Cardiac muscle cell (in vitro differentiated cells and primary cell): ENCODE results near the gene PRAMEF25. TPM values are rescaled to one million over a fixed set of nuclear protein-coding genes. Genes with fewer than 3 reads are reported as not detected.
"Not testable (repeated sequence)": the region's sequence is repeated elsewhere in the genome, so short reads cannot be mapped to it uniquely, and the experiment has no call there.

Experiments used
- DNase-seq, 2 donors: peaks; one replicate each; pipeline versions ENCODE4 v3.0.0 to v3.0.0-alpha.2; 2010 to 2017; ENCODE audit warnings: low read depth in 1 of 2, low spot score in 1 of 2
- H3K27ac ChIP-seq: fragments of 200-600 bp; sonication (generic); 2 replicates; pipeline ENCODE4 v1.5.1; 2016
- H3K27me3 ChIP-seq: fragments of 200-600 bp; sonication (generic); 2 replicates; pipeline ENCODE4 v1.6.0; 2016; ENCODE audit warnings: control low read depth
- H3K36me3 ChIP-seq: fragments of 200-600 bp; sonication (generic); 2 replicates; pipeline ENCODE4 v1.5.1; 2016; ENCODE audit warnings: control low read depth
- H3K4me1 ChIP-seq: fragments of 200-600 bp; sonication (generic); 2 replicates; pipeline ENCODE4 v1.8.1; 2017; ENCODE audit warnings: low read depth, mild to moderate bottlenecking, mixed run types
- H3K4me3 ChIP-seq: fragments of 200-600 bp; sonication (generic); 2 replicates; pipeline ENCODE4 v1.5.1; 2016; ENCODE audit warnings: mild to moderate bottlenecking
- H3K9me3 ChIP-seq: fragments of 200-600 bp; sonication (generic); 2 replicates; pipeline ENCODE4 v1.5.1; 2017; ENCODE audit warnings: low read depth, mild to moderate bottlenecking, control low read depth
- polyA plus RNA-seq: library from polyadenylated mRNA; unstranded; fragments of >200 nt; fragmentation: Nextera tagmentation; extraction: Ambion mirVana; gene quantifications from 2 replicates; pipeline ENCODE4 v1.2.1, GENCODE V29; 2016
- total RNA-seq: library from RNA; depleted of rRNA; stranded (reverse); fragments of >200 nt; gene quantifications from 2 replicates; pipeline ENCODE4 v1.2.3, GENCODE V29; 2016

PRAMEF25 gene
- total RNA-seq (not detected in 2 replicates), polyA plus RNA-seq (not detected in 2 replicates)

DNA sequence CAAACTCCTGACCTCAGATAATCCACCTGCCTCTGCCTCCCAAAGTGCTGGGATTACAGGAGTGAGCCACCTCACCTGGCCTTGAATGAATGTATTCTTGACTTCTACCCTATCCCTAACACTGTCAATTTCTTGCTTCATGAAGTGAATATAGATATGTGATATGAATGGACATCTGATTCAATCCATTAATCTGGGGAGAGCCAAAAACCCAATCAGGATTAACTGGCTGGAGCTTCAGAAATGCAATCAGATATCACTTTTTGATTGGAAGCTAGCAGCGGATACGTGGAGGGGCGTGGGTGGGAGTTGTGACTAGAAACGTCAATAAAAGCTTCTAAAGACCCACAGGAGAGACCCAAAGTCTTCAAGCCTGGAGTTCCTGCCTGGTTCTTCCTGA, at the start of gene PRAMEF25:
TSS of gene PRAMEF25 (plus strand) at position 301 of the 400 bp plus-strand sequence. CDS start 2,920 bp downstream, outside the sequence.
- H3K27ac ChIP-seq, DNase-seq: not testable (repeated sequence)

GRCh38 chr1:13056475-13056874, 14.1 kb upstream of the PRAMEF25 start, which contains the start of gene PRAMEF27:
PRAMEF27 (minus strand) TSS chr1:13056575; CDS start chr1:13053659, 2,916 bp downstream.
- H3K4me1 ChIP-seq, H3K9me3 ChIP-seq, DNase-seq, H3K4me3 ChIP-seq, H3K27ac ChIP-seq, H3K36me3 ChIP-seq, H3K27me3 ChIP-seq: not testable (repeated sequence)

More for the DNA sequence above, at the start of gene PRAMEF25:
- not testable (repeated sequence) for H3K36me3 ChIP-seq, H3K4me3 ChIP-seq, H3K4me1 ChIP-seq, H3K27me3 ChIP-seq, H3K9me3 ChIP-seq

DNA sequence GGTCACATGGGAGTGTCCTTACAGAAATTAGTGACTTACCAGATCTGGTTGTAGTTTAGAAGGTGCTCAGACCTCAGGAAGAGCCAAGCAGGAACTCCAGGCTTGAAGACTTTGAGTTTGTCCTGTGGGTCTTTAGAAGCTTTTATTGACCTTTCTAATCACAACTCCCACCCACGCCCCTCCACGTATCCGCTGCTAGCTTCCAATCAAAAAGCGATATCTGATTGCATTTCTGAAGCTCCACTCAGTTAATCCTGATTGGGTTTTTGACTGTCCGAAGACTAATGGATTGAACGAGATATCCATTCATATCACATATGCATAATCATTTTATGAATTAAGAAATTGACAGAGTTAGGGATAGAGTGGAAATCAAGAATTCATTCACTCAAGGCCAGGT, 46.2 kb downstream of the PRAMEF25 start, which contains the start of gene HNRNPCL2:
TSS of gene HNRNPCL2 (minus strand) at position 101 of the 400 bp plus-strand sequence. CDS start 454 bp downstream, outside the sequence.
- H3K4me3 ChIP-seq, H3K36me3 ChIP-seq, H3K27ac ChIP-seq, H3K9me3 ChIP-seq, H3K4me1 ChIP-seq, H3K27me3 ChIP-seq, DNase-seq: not testable (repeated sequence)

Other genes starting within 250 kb of the PRAMEF25 start
- not detected in 2 replicates for gene PRAMEF11, start 239.4 kb upstream of the PRAMEF25 start, total RNA-seq
- not detected in 2 replicates for gene PRAMEF11, start 239.4 kb upstream of the PRAMEF25 start, polyA plus RNA-seq
- gene HNRNPCL1, start 222.1 kb upstream of the PRAMEF25 start, total RNA-seq, result not detected in 2 replicates
- not detected in 2 replicates for gene HNRNPCL1, start 222.1 kb upstream of the PRAMEF25 start, polyA plus RNA-seq
- not detected in 2 replicates for gene PRAMEF2, start 213.7 kb upstream of the PRAMEF25 start, total RNA-seq
- gene PRAMEF2, start 213.7 kb upstream of the PRAMEF25 start, polyA plus RNA-seq, result not detected in 2 replicates
- not detected in 2 replicates for gene PRAMEF4, start 184.6 kb upstream of the PRAMEF25 start, total RNA-seq
- not detected in 2 replicates for gene PRAMEF4, start 184.6 kb upstream of the PRAMEF25 start, polyA plus RNA-seq
- gene PRAMEF10, start 172.5 kb upstream of the PRAMEF25 start, total RNA-seq, result not detected in 2 replicates
- gene PRAMEF10, start 172.5 kb upstream of the PRAMEF25 start, polyA plus RNA-seq, result not detected in 2 replicates
- not detected in 2 replicates for gene PRAMEF7, start 154.2 kb upstream of the PRAMEF25 start, total RNA-seq
- not detected in 2 replicates for gene PRAMEF7, start 154.2 kb upstream of the PRAMEF25 start, polyA plus RNA-seq
- not detected in 2 replicates for gene PRAMEF6, start 123.2 kb upstream of the PRAMEF25 start, total RNA-seq
- not detected in 2 replicates for gene PRAMEF6, start 123.2 kb upstream of the PRAMEF25 start, polyA plus RNA-seq
- gene PRAMEF27, start 14.2 kb upstream of the PRAMEF25 start, total RNA-seq, result not detected in 2 replicates
- gene PRAMEF27, start 14.2 kb upstream of the PRAMEF25 start, polyA plus RNA-seq, result not detected in 2 replicates
- not detected in 2 replicates for gene HNRNPCL3, start 10.0 kb upstream of the PRAMEF25 start, total RNA-seq
- gene HNRNPCL3, start 10.0 kb upstream of the PRAMEF25 start, polyA plus RNA-seq, result not detected in 2 replicates
- not detected in 2 replicates for gene HNRNPCL2, start 46.1 kb downstream of the PRAMEF25 start, total RNA-seq
- not detected in 2 replicates for gene HNRNPCL2, start 46.1 kb downstream of the PRAMEF25 start, polyA plus RNA-seq
- not detected in 2 replicates for gene PRAMEF26, start 85.2 kb downstream of the PRAMEF25 start, total RNA-seq
- not detected in 2 replicates for gene PRAMEF26, start 85.2 kb downstream of the PRAMEF25 start, polyA plus RNA-seq
- not detected in 2 replicates for gene HNRNPCL4, start 94.9 kb downstream of the PRAMEF25 start, total RNA-seq
- gene HNRNPCL4, start 94.9 kb downstream of the PRAMEF25 start, polyA plus RNA-seq, result not detected in 2 replicates
- gene PRAMEF9, start 101.1 kb downstream of the PRAMEF25 start, total RNA-seq, result not detected in 2 replicates
- not detected in 2 replicates for gene PRAMEF9, start 101.1 kb downstream of the PRAMEF25 start, polyA plus RNA-seq
- not detected in 2 replicates for gene PRAMEF13, start 130.6 kb downstream of the PRAMEF25 start, total RNA-seq
- not detected in 2 replicates for gene PRAMEF13, start 130.6 kb downstream of the PRAMEF25 start, polyA plus RNA-seq
- not detected in 2 replicates for gene PRAMEF18, start 155.4 kb downstream of the PRAMEF25 start, total RNA-seq
- gene PRAMEF18, start 155.4 kb downstream of the PRAMEF25 start, polyA plus RNA-seq, result not detected in 2 replicates
- not detected in 2 replicates for gene PRAMEF5, start 183.4 kb downstream of the PRAMEF25 start, total RNA-seq
- not detected in 2 replicates for gene PRAMEF5, start 183.4 kb downstream of the PRAMEF25 start, polyA plus RNA-seq
- not detected in 2 replicates for gene PRAMEF8, start 214.4 kb downstream of the PRAMEF25 start, total RNA-seq
- not detected in 2 replicates for gene PRAMEF8, start 214.4 kb downstream of the PRAMEF25 start, polyA plus RNA-seq
- gene PRAMEF33, start 232.8 kb downstream of the PRAMEF25 start, total RNA-seq, result not detected in 2 replicates
- gene PRAMEF33, start 232.8 kb downstream of the PRAMEF25 start, polyA plus RNA-seq, result not detected in 2 replicates
- gene PRAMEF15, start 244.8 kb downstream of the PRAMEF25 start, total RNA-seq, result not detected in 2 replicates
- gene PRAMEF15, start 244.8 kb downstream of the PRAMEF25 start, polyA plus RNA-seq, result not detected in 2 replicates